Left colon (tissue), 2 donors: ENCODE measurements around the gene PRKAR2A. TPM values are rescaled to one million over a fixed set of nuclear protein-coding genes. Genes with fewer than 3 reads are reported as not detected.
"Not testable (repeated sequence)": the region's sequence is repeated elsewhere in the genome, so short reads cannot be mapped to it uniquely, and the experiment has no call there.

ENCODE experiments used
- ATAC-seq: fragments of 200-7000 bp; cut with Tn5 transposase; one replicate; pipeline ENCODE4 v1.9.1; 2020; ENCODE audit warnings: mild to moderate bottlenecking, moderate library complexity
- DNase-seq, 2 donors: peaks; one replicate each; pipeline ENCODE4 v3.0.0-alpha.2; 2020
- intact Hi-C, 2 donors: fragments of 100-400 bp; cut with DNase I in 1 of 2; cut with micrococcal nuclease in 1 of 2; formaldehyde crosslinking; loops; one replicate each; pipeline versions ENCODE4 v1.11.2 to v1.14.0; 2022; cut with DNase I, micrococcal nuclease
- total RNA-seq, 2 donors: library from RNA; stranded (reverse); fragmentation: NEBNext Ultra II Directional; extraction: Animal tissue kit (Norgen Biotek cat#: 25700); gene quantifications; one replicate each; pipeline ENCODE4 v1.2.1, GENCODE V29; 2021
- donor health status: DM: no; HTN: no; CAD: no.
- donor health status: DM: yes; HTN: yes; CAD: no.

Gene PRKAR2A
- total RNA-seq, 2 donors from 2014 or later: 68.1 to 75.4 TPM

GRCh38 chr3:48789665-48790064 lies 58.0 kb downstream of the PRKAR2A start:
- ATAC-seq (no peak), DNase-seq (no peak)
- intact Hi-C loops: no loop called here

GRCh38 chr3:48788544-48789162 lies 59.0 kb downstream of the PRKAR2A start:
- intact Hi-C loops: no loop called here
- ATAC-seq: no peak

GRCh38 chr3:48784426-48785120 lies 63.1 kb downstream of the PRKAR2A start:
- intact Hi-C loops: no loop called here
- no peak for DNase-seq
- ATAC-seq: no peak

More at GRCh38 chr3:48788544-48789162, 59.0 kb downstream of the PRKAR2A start:
- DNase-seq: no peak

GRCh38 chr3:48783304-48783703 lies 64.4 kb downstream of the PRKAR2A start:
- no peak for DNase-seq
- ATAC-seq: no peak

GRCh38 chr3:48782046-48782445 lies 65.6 kb downstream of the PRKAR2A start:
- intact Hi-C loops: no loop called here
- DNase-seq: no peak
- no peak for ATAC-seq

More at GRCh38 chr3:48783304-48783703, 64.4 kb downstream of the PRKAR2A start:
- intact Hi-C loops: no loop called here

- intact Hi-C loops, DNase-seq, ATAC-seq: not testable (repeated sequence)
Measured at GRCh38 chr3:48778565-48778964, 69.1 kb downstream of the PRKAR2A start.

- DNase-seq: no peak
- intact Hi-C loops: no loop called here
Measured at GRCh38 chr3:48776854-48777253, 70.8 kb downstream of the PRKAR2A start.

GRCh38 chr3:48770192-48770502 lies 77.5 kb downstream of the PRKAR2A start:
- DNase-seq: no peak
- no peak for ATAC-seq
- intact Hi-C loops: no loop called here

More at GRCh38 chr3:48776854-48777253, 70.8 kb downstream of the PRKAR2A start:
- no peak for ATAC-seq

GRCh38 chr3:48765376-48765775 lies 82.3 kb downstream of the PRKAR2A start:
- DNase-seq (no peak), ATAC-seq (peak; percentile 83)

GRCh38 chr3:48762816-48763215 lies 84.9 kb downstream of the PRKAR2A start:
- ATAC-seq (no peak), DNase-seq (no peak)
- intact Hi-C loops: no loop called here

More at GRCh38 chr3:48765376-48765775, 82.3 kb downstream of the PRKAR2A start:
- intact Hi-C loops: no loop called here

- ATAC-seq, DNase-seq, intact Hi-C loops: not testable (repeated sequence)
Measured at GRCh38 chr3:48759991-48760540, 87.6 kb downstream of the PRKAR2A start.

GRCh38 chr3:48759531-48759930 lies 88.1 kb downstream of the PRKAR2A start:
- ATAC-seq, DNase-seq, intact Hi-C loops: not testable (repeated sequence)

GRCh38 chr3:48759071-48759470 lies 88.6 kb downstream of the PRKAR2A start:
- intact Hi-C loops: no loop called here
- ATAC-seq (no peak), DNase-seq (no peak)

- ATAC-seq (no peak), DNase-seq (no peak)
- intact Hi-C loops: no loop called here
Measured at GRCh38 chr3:48756640-48757039, 91.0 kb downstream of the PRKAR2A start.

- ATAC-seq (peak; percentile 13), DNase-seq (no peak)
- intact Hi-C loops: no loop called here
Measured at GRCh38 chr3:48750856-48751255, 96.8 kb downstream of the PRKAR2A start.

- intact Hi-C loops: no loop called here
Measured at GRCh38 chr3:48748754-48749153, 98.9 kb downstream of the PRKAR2A start.

GRCh38 chr3:48747706-48748105 lies 100.0 kb downstream of the PRKAR2A start:
- ATAC-seq: no peak
- intact Hi-C loops: no loop called here
- DNase-seq: no peak

More at GRCh38 chr3:48748754-48749153, 98.9 kb downstream of the PRKAR2A start:
- DNase-seq (no peak), ATAC-seq (peak; percentile 11)

GRCh38 chr3:48747015-48747615 lies 100.6 kb downstream of the PRKAR2A start:
- ATAC-seq (peak; percentile 59), DNase-seq (no peak)
- intact Hi-C loops: no loop called here

- ATAC-seq: no peak
- intact Hi-C loops: no loop called here
Measured at GRCh38 chr3:48743773-48744172, 103.9 kb downstream of the PRKAR2A start.

GRCh38 chr3:48741226-48741625 lies 106.4 kb downstream of the PRKAR2A start:
- intact Hi-C loops, ATAC-seq, DNase-seq: not testable (repeated sequence)

More at GRCh38 chr3:48743773-48744172, 103.9 kb downstream of the PRKAR2A start:
- no peak for DNase-seq
